MM.1S (cell line): Measurements from ENCODE around the gene ECHDC1.

Source experiments
- DNase-seq: peaks from one replicate; pipeline ENCODE4 v3.0.0-alpha.2; 2015
- H2AFZ ChIP-seq: fragments of 300-600 bp; sonication (generic); 2 replicates; pipeline ENCODE4 v1.6.0; 2016; ENCODE audit warnings: antibody characterized with exemption, low read length
- H3F3A ChIP-seq: fragments of 300-600 bp; sonication (generic); 2 replicates; pipeline ENCODE4 v1.6.1; 2016; ENCODE audit warnings: mild to moderate bottlenecking, antibody characterized with exemption, low read length, moderate library complexity, mixed read lengths; ENCODE audit not compliant: insufficient read depth
- H3K27ac ChIP-seq: fragments of 300-600 bp; sonication (generic); 2 replicates; pipeline ENCODE4 v1.5.1; 2016; ENCODE audit warnings: mild to moderate bottlenecking, low read length
- H3K27me3 ChIP-seq: fragments of 300-600 bp; sonication (generic); replicated peaks from 2 replicates; pipeline ENCODE4 v1.6.0; 2016; ENCODE audit warnings: low read length; ENCODE audit not compliant: insufficient read depth
- H3K36me3 ChIP-seq: fragments of 300-600 bp; sonication (generic); replicated peaks from 2 replicates; pipeline ENCODE4 v1.6.1; 2016; ENCODE audit warnings: mild to moderate bottlenecking, low read length, mixed read lengths; ENCODE audit not compliant: insufficient read depth
- H3K4me1 ChIP-seq: fragments of 300-600 bp; sonication (generic); 2 replicates; pipeline ENCODE4 v1.6.1; 2016; ENCODE audit warnings: low read length, mixed read lengths
- H3K4me2 ChIP-seq: fragments of 300-600 bp; sonication (generic); 2 replicates; pipeline ENCODE4 v1.6.0; 2016; ENCODE audit warnings: low read depth, low read length
- H3K4me3 ChIP-seq: fragments of 300-600 bp; sonication (generic); 2 replicates; pipeline ENCODE4 v1.5.1; 2016; ENCODE audit warnings: low read length, mixed read lengths
- H3K79me2 ChIP-seq: fragments of 300-600 bp; sonication (generic); 2 replicates; pipeline ENCODE4 v1.6.1; 2016; ENCODE audit warnings: mixed run types, low read length, mixed read lengths
- H3K9ac ChIP-seq: fragments of 300-600 bp; sonication (generic); 2 replicates; pipeline ENCODE4 v1.6.1; 2016; ENCODE audit warnings: low read length, mixed read lengths
- H3K9me2 ChIP-seq: fragments of 300-600 bp; sonication (generic); replicated peaks from 2 replicates; pipeline ENCODE4 v1.6.1; 2016; ENCODE audit warnings: mild to moderate bottlenecking, low read length, mixed read lengths; ENCODE audit not compliant: insufficient read depth
- H3K9me3 ChIP-seq: fragments of 300-600 bp; sonication (generic); replicated peaks from 2 replicates; pipeline ENCODE4 v1.6.1; 2016; ENCODE audit warnings: mild to moderate bottlenecking, low read length, mixed read lengths; ENCODE audit not compliant: insufficient read depth
- H4K20me1 ChIP-seq: fragments of 300-600 bp; sonication (generic); 2 replicates; pipeline ENCODE4 v1.6.1; 2016; ENCODE audit warnings: mild to moderate bottlenecking, low read length, moderate library complexity, mixed read lengths; ENCODE audit not compliant: insufficient read depth
- EZH2 ChIP-seq: fragments of 300-600 bp; sonication (generic); optimal IDR thresholded peaks from 2 replicates; pipeline ENCODE3; 2017; ENCODE audit warnings: low read depth, mild to moderate bottlenecking, antibody characterized with exemption, low read length, mixed read lengths
- EZH2phosphoT487 ChIP-seq: fragments of 300-600 bp; sonication (generic); IDR thresholded peaks from 2 replicates; pipeline ENCODE4 v1.6.1; 2018; ENCODE audit warnings: antibody characterized with exemption, low read length
- TF ChIP-seq, protein P1 (sequence below): fragments of 300-600 bp; sonication (generic); IDR thresholded peaks from 2 replicates; pipeline ENCODE4 v1.5.1; 2016; ENCODE audit warnings: antibody characterized with exemption, low read length, mixed read lengths

ECHDC1 gene

GRCh38 chr6:127342296-127342945, 988 bp downstream of the ECHDC1 start:
- H3K9ac ChIP-seq = peak overlapping the region; percentile 79; the same call in 1 of the 2 replicates
- no peaks in the 10 kb centered on the region for H3K27me3 ChIP-seq
- H3K9me2 ChIP-seq = no peaks in the 10 kb centered on the region
- no peaks in the 10 kb centered on the region for H4K20me1 ChIP-seq
- peaks cover 5% of the 10 kb centered on the region; the same call in 1 of the 2 replicates for H3K4me1 ChIP-seq
- peaks cover 63% of the 10 kb centered on the region for H3K79me2 ChIP-seq
- H3K36me3 ChIP-seq = no peaks in the 10 kb centered on the region
- H3F3A ChIP-seq = peaks cover 3% of the 10 kb centered on the region; the same call in 1 of the 2 replicates
- H3K27ac ChIP-seq = peak overlapping the region; percentile 63; the same call in 1 of the 2 replicates
- peak; percentile 8 for DNase-seq
- H3K4me2 ChIP-seq = peak overlapping the region; percentile 82
- peak overlapping the region; percentile 86 for H2AFZ ChIP-seq
- no peak for TF ChIP-seq EZH2
- TF ChIP-seq, protein P1, sequence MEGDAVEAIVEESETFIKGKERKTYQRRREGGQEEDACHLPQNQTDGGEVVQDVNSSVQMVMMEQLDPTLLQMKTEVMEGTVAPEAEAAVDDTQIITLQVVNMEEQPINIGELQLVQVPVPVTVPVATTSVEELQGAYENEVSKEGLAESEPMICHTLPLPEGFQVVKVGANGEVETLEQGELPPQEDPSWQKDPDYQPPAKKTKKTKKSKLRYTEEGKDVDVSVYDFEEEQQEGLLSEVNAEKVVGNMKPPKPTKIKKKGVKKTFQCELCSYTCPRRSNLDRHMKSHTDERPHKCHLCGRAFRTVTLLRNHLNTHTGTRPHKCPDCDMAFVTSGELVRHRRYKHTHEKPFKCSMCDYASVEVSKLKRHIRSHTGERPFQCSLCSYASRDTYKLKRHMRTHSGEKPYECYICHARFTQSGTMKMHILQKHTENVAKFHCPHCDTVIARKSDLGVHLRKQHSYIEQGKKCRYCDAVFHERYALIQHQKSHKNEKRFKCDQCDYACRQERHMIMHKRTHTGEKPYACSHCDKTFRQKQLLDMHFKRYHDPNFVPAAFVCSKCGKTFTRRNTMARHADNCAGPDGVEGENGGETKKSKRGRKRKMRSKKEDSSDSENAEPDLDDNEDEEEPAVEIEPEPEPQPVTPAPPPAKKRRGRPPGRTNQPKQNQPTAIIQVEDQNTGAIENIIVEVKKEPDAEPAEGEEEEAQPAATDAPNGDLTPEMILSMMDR = no peak
- no peak for TF ChIP-seq EZH2phosphoT487
- no peaks in the 10 kb centered on the region for H3K9me3 ChIP-seq
- peak overlapping the region; percentile 89 for H3K4me3 ChIP-seq

DNA sequence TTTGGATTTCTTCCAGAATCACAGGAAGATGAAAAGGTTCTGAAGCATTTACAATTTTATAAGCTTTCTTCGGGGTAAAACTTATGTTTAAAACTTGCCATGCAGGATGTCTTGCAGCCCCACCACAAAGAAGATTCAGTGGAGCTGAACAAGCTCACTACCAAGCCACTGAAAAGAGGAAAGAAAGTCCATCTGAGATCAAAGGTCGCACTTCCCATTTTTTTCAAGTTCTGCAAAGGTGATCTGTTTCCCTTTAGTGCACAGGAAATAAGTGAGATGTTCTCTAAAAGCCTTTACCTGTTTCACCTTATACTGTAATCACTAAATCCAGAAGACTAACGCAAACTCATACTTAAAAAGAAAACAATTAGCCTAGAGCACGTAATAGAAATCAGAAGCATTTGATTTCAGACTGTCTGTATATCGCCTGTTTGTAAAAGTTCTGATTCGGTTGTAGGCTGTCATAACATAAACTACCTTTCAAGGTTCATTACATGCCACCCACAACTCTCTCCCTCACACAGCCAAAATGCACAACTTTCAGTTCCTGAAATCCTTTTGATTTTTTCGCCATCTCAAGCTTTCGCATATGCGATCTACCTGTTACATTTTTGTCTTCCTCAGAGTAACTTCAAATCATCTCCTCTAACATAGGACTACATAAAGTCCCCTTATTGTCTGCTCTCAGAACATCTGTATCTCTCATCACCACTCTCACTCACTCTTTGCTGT, 1.8 kb downstream of the ECHDC1 start:
- TF ChIP-seq EZH2 (no peak), EZH2phosphoT487 (no peak)
- TF ChIP-seq, protein P1 = no peak
- Histone ChIP-seq H3K27me3 (no peaks in the 10 kb centered on the region), H3K4me2 (peak overlapping the region; percentile 82), H3K9me3 (no peaks in the 10 kb centered on the region), H3K27ac (no peak overlapping the region), H3K36me3 (no peaks in the 10 kb centered on the region), H3K4me3 (peak overlapping the region; percentile 89), H3K9me2 (no peaks in the 10 kb centered on the region), H3F3A (peaks cover 3% of the 10 kb centered on the region; the same call in 1 of the 2 replicates), H3K4me1 (peaks cover 5% of the 10 kb centered on the region; the same call in 1 of the 2 replicates), H3K9ac (peak overlapping the region; percentile 79; the same call in 1 of the 2 replicates), H3K79me2 (peaks cover 70% of the 10 kb centered on the region), H4K20me1 (no peaks in the 10 kb centered on the region), H2AFZ (no peak overlapping the region)
- DNase-seq = peak; percentile 8

DNA sequence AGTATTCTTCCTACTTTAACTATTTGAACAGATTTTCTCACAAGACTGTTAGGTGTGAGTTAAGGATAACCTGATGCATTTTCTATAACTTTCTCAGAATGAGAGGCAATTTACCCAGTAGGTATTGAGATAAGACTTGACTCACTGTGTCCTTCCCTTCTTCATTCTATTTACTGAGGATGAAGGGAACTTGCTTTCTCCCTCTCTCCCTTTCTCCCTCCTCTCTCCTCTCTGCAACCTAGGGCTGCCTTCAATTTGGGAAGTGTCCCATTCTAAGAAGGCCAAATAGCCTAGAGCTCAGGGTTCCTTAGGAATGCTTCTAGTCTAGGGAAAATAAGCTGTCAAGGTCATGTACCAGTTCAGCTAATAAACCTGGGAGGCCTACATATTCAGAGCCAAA, 3.2 kb downstream of the ECHDC1 start:
- no peak for TF ChIP-seq EZH2
- TF ChIP-seq, protein P1 = no peak
- peaks cover 3% of the 10 kb centered on the region; the same call in 1 of the 2 replicates for H3F3A ChIP-seq
- H2AFZ ChIP-seq = no peak overlapping the region
- H3K4me2 ChIP-seq = no peak overlapping the region
- H3K4me3 ChIP-seq = no peak overlapping the region
- H3K27me3 ChIP-seq = no peaks in the 10 kb centered on the region
- no peak for DNase-seq
- H3K79me2 ChIP-seq = peaks cover 84% of the 10 kb centered on the region
- H3K36me3 ChIP-seq = no peaks in the 10 kb centered on the region
- H4K20me1 ChIP-seq = no peaks in the 10 kb centered on the region
- H3K27ac ChIP-seq = no peak overlapping the region
- no peaks in the 10 kb centered on the region for H3K9me2 ChIP-seq
- no peak overlapping the region for H3K9ac ChIP-seq
- H3K9me3 ChIP-seq = no peaks in the 10 kb centered on the region
- H3K4me1 ChIP-seq = peaks cover 5% of the 10 kb centered on the region; the same call in 1 of the 2 replicates
